WTC11 (cell line): ENCODE results near the gene PDHB.

ENCODE experiments used
- CREB1 ChIP-seq: sonication (generic); formaldehyde crosslinking; IDR thresholded peaks from 2 replicates; pipeline ENCODE4 v1.8.0; 2023; ENCODE audit warnings: mild to moderate bottlenecking, missing genetic modification reagents
- ELF4 ChIP-seq: sonication (generic); formaldehyde crosslinking; IDR thresholded peaks from 2 replicates; pipeline ENCODE4 v1.8.1; 2022; ENCODE audit warnings: low read depth, mild to moderate bottlenecking, moderate library complexity, missing genetic modification reagents
- JUN ChIP-seq: sonication (generic); formaldehyde crosslinking; IDR thresholded peaks from 2 replicates; pipeline ENCODE4 v1.8.0; 2023; ENCODE audit warnings: mild to moderate bottlenecking, missing genetic modification reagents
- MYBL2 ChIP-seq: sonication (generic); formaldehyde crosslinking; IDR thresholded peaks from 2 replicates; pipeline ENCODE4 v1.8.1; 2023; ENCODE audit warnings: mild to moderate bottlenecking, moderate library complexity, missing genetic modification reagents
- NR2C2 ChIP-seq: sonication (generic); formaldehyde crosslinking; IDR thresholded peaks from 2 replicates; pipeline ENCODE4 v1.8.0; 2022; ENCODE audit warnings: mild to moderate bottlenecking, missing genetic modification reagents
- RELA ChIP-seq: sonication (generic); formaldehyde crosslinking; IDR thresholded peaks from 2 replicates; pipeline ENCODE4 v1.8.1; 2022; ENCODE audit warnings: missing genetic modification reagents, mild to moderate bottlenecking, borderline replicate concordance
- ZNF232 ChIP-seq: sonication (generic); formaldehyde crosslinking; IDR thresholded peaks from 2 replicates; pipeline ENCODE4 v1.8.0; 2022; ENCODE audit warnings: mild to moderate bottlenecking, missing genetic modification reagents
- TF ChIP-seq, protein P1 (sequence below): fragments of 200-600 bp; IDR thresholded peaks from 2 replicates; pipeline ENCODE4 v1.8.0; 2022; ENCODE audit warnings: antibody characterized with exemption
- TF ChIP-seq, protein P2 (sequence below): sonication (generic); formaldehyde crosslinking; IDR thresholded peaks from 2 replicates; pipeline ENCODE4 v1.8.1; 2023; ENCODE audit warnings: mild to moderate bottlenecking, missing genetic modification reagents, moderate library complexity
- TF ChIP-seq, protein P3 (sequence below): sonication (generic); formaldehyde crosslinking; IDR thresholded peaks from 2 replicates; pipeline ENCODE4 v1.8.1; 2022; ENCODE audit warnings: low read depth, missing genetic modification reagents, borderline replicate concordance
- TF ChIP-seq, protein P4 (sequence below): sonication (generic); formaldehyde crosslinking; IDR thresholded peaks from 2 replicates; pipeline ENCODE4 v1.8.0; 2022; ENCODE audit warnings: mild to moderate bottlenecking, missing genetic modification reagents
- TF ChIP-seq, protein P5 (sequence below): sonication (generic); formaldehyde crosslinking; IDR thresholded peaks from 2 replicates; pipeline ENCODE4 v1.8.1; 2022; ENCODE audit warnings: low read depth, mild to moderate bottlenecking, moderate library complexity, missing genetic modification reagents, borderline replicate concordance
- TF ChIP-seq, protein P6 (sequence below): sonication (generic); formaldehyde crosslinking; conservative IDR thresholded peaks from 2 replicates; pipeline ENCODE4 v1.8.1; 2022; ENCODE audit warnings: mild to moderate bottlenecking, missing genetic modification reagents

DNA sequence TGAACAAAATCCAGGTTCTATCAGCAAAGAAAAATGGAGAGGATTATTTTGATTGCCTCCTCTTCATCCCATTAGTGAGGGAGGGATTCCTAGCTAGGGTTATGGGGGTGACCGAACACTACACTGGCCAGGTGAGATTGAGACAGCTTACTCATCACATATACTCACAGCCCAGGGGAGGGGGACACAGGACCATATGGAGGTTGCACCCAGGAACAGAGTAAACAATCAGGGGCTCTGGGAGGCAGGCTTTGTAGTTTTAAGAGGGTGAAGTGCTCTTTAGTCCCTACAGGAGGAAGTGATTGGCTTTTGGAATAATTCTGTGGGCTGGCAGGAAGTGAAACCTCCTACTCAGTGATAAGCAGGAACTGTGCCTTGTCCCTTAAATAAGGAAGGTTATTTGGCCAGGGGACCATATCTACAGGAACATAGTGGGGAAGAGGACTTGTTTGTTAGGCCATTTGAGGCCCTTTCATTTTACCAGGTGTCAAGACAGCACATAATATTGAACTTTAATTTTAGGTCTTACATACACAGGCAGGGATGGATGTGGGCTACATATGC lies 40.8 kb upstream of the PDHB start:
- TF ChIP-seq, protein P1, sequence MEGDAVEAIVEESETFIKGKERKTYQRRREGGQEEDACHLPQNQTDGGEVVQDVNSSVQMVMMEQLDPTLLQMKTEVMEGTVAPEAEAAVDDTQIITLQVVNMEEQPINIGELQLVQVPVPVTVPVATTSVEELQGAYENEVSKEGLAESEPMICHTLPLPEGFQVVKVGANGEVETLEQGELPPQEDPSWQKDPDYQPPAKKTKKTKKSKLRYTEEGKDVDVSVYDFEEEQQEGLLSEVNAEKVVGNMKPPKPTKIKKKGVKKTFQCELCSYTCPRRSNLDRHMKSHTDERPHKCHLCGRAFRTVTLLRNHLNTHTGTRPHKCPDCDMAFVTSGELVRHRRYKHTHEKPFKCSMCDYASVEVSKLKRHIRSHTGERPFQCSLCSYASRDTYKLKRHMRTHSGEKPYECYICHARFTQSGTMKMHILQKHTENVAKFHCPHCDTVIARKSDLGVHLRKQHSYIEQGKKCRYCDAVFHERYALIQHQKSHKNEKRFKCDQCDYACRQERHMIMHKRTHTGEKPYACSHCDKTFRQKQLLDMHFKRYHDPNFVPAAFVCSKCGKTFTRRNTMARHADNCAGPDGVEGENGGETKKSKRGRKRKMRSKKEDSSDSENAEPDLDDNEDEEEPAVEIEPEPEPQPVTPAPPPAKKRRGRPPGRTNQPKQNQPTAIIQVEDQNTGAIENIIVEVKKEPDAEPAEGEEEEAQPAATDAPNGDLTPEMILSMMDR = no peak
- TF ChIP-seq, protein P2, sequence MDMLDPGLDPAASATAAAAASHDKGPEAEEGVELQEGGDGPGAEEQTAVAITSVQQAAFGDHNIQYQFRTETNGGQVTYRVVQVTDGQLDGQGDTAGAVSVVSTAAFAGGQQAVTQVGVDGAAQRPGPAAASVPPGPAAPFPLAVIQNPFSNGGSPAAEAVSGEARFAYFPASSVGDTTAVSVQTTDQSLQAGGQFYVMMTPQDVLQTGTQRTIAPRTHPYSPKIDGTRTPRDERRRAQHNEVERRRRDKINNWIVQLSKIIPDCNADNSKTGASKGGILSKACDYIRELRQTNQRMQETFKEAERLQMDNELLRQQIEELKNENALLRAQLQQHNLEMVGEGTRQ (CRISPR knock-in tag) = no peak
- TF ChIP-seq CREB1 (no peak), RELA (no peak), NR2C2 (CRISPR knock-in tag) (no peak), JUN (CRISPR knock-in tag) (no peak), MYBL2 (CRISPR knock-in tag) (no peak), ELF4 (no peak), ZNF232 (CRISPR knock-in tag) (no peak)
- TF ChIP-seq, protein P3, sequence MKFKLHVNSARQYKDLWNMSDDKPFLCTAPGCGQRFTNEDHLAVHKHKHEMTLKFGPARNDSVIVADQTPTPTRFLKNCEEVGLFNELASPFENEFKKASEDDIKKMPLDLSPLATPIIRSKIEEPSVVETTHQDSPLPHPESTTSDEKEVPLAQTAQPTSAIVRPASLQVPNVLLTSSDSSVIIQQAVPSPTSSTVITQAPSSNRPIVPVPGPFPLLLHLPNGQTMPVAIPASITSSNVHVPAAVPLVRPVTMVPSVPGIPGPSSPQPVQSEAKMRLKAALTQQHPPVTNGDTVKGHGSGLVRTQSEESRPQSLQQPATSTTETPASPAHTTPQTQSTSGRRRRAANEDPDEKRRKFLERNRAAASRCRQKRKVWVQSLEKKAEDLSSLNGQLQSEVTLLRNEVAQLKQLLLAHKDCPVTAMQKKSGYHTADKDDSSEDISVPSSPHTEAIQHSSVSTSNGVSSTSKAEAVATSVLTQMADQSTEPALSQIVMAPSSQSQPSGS (CRISPR knock-in tag) = no peak
- TF ChIP-seq, protein P4, sequence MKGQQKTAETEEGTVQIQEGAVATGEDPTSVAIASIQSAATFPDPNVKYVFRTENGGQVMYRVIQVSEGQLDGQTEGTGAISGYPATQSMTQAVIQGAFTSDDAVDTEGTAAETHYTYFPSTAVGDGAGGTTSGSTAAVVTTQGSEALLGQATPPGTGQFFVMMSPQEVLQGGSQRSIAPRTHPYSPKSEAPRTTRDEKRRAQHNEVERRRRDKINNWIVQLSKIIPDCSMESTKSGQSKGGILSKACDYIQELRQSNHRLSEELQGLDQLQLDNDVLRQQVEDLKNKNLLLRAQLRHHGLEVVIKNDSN (CRISPR knock-in tag) = no peak
- TF ChIP-seq, protein P5, sequence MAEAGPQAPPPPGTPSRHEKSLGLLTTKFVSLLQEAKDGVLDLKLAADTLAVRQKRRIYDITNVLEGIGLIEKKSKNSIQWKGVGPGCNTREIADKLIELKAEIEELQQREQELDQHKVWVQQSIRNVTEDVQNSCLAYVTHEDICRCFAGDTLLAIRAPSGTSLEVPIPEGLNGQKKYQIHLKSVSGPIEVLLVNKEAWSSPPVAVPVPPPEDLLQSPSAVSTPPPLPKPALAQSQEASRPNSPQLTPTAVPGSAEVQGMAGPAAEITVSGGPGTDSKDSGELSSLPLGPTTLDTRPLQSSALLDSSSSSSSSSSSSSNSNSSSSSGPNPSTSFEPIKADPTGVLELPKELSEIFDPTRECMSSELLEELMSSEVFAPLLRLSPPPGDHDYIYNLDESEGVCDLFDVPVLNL (CRISPR knock-in tag) = no peak
- TF ChIP-seq, protein P6, sequence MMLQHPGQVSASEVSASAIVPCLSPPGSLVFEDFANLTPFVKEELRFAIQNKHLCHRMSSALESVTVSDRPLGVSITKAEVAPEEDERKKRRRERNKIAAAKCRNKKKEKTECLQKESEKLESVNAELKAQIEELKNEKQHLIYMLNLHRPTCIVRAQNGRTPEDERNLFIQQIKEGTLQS (CRISPR knock-in tag) = no peak
